ENCODE results near the gene NTNG2.

- TF ChIP-seq CTCF (IDR thresholded peaks at IDR 0.05) (no peak), POLR2A (IDR thresholded peaks at IDR 0.05) (no peak)
Measured at GRCh38 chr9:132121021-132121420, 40.8 kb upstream of the NTNG2 start.

Data from vagina (tissue), 2 donors.